Fibroblast of lung (primary cell): Measurements from ENCODE around the gene OR2A2. TPM values are rescaled to one million over a fixed set of nuclear protein-coding genes. Genes with fewer than 3 reads are reported as not detected.

Experiments used
- DNase-seq, 2 donors: peaks; one replicate each; pipeline versions ENCODE4 v3.0.0 to v3.0.0-alpha.2; 2010; ENCODE audit warnings: low read depth in 2 of 2
- H2AFZ ChIP-seq: 2 replicates; pipeline ENCODE4 v1.5.1; 2012; ENCODE audit warnings: low read length, control low read depth, inconsistent platforms
- H3K27ac ChIP-seq: 2 replicates; pipeline ENCODE4 v1.5.1; 2011; ENCODE audit warnings: low read length, control low read depth; ENCODE audit not compliant: insufficient read depth
- H3K27me3 ChIP-seq: 2 replicates; pipeline ENCODE4 v1.5.1; 2011; ENCODE audit warnings: mild to moderate bottlenecking, low read length; ENCODE audit not compliant: control insufficient read depth, insufficient read depth
- H3K36me3 ChIP-seq: 2 replicates; pipeline ENCODE4 v1.5.1; 2011; ENCODE audit warnings: low read length; ENCODE audit not compliant: control insufficient read depth, insufficient read depth
- H3K4me1 ChIP-seq: 2 replicates; pipeline ENCODE4 v1.5.1; 2011; ENCODE audit warnings: low read length; ENCODE audit not compliant: control insufficient read depth, insufficient read depth; ENCODE audit errors: extremely low read depth
- H3K4me2 ChIP-seq: 2 replicates; pipeline ENCODE4 v1.5.1; 2011; ENCODE audit warnings: low read length, control low read depth; ENCODE audit not compliant: insufficient read depth; ENCODE audit errors: extremely low read depth
- H3K4me3 ChIP-seq, 4 experiments: fragments of 200-600 bp in 1 of 4; sonication (generic) in 1 of 4; replicated peaks in 1 of 4; 2 replicates each; pipeline ENCODE4 v1.5.1; 2011 to 2016; ENCODE audit warnings: low read length in 4 of 4, low read depth in 3 of 4, mild to moderate bottlenecking in 3 of 4, control low read depth in 2 of 4, inconsistent platforms in 1 of 4, mixed read lengths in 1 of 4; ENCODE audit not compliant: insufficient read depth in 1 of 4; ENCODE audit errors: control extremely low read depth in 1 of 4
- H3K79me2 ChIP-seq: 2 replicates; pipeline ENCODE4 v1.5.1; 2012; ENCODE audit warnings: mild to moderate bottlenecking, low read length, inconsistent platforms; ENCODE audit not compliant: control insufficient read depth, insufficient read depth
- H3K9ac ChIP-seq: 2 replicates; pipeline ENCODE4 v1.5.1; 2011; ENCODE audit warnings: mild to moderate bottlenecking, low read length, control low read depth; ENCODE audit not compliant: insufficient read depth
- H3K9me3 ChIP-seq: 2 replicates; pipeline ENCODE4 v1.5.1; 2012; ENCODE audit warnings: low read depth, low read length; ENCODE audit not compliant: control insufficient read depth, insufficient read depth
- H4K20me1 ChIP-seq: 2 replicates; pipeline ENCODE4 v1.5.1; 2011; ENCODE audit warnings: low read length; ENCODE audit not compliant: control insufficient read depth, insufficient read depth; ENCODE audit errors: extremely low read depth
- CTCF ChIP-seq, 2 donors: IDR thresholded peaks in 1 of 2; conservative IDR thresholded peaks in 1 of 2; 1 replicate in 1 of 2; 2 replicates in 1 of 2; pipeline ENCODE4 v1.5.1; 2011 to 2012; ENCODE audit warnings: low read length in 2 of 2, control low read depth in 1 of 2, inconsistent platforms in 1 of 2, low read depth in 1 of 2, mild to moderate bottlenecking in 1 of 2
- EZH2 ChIP-seq: IDR thresholded peaks from 2 replicates; pipeline ENCODE4 v1.5.1; 2012; ENCODE audit warnings: low read length, control low read depth, mild to moderate bottlenecking; ENCODE audit errors: missing control alignments
- polyA plus RNA-seq, 2 donors: library from polyadenylated mRNA; depleted of rRNA in 1 of 2; stranded (reverse) in 1 of 2; unstranded in 1 of 2; fragments of >200 nt; gene quantifications; 2 replicates each; pipeline ENCODE4 v1.2.1, GENCODE V29; 2011 to 2012; ENCODE audit warnings: missing spikeins in 1 of 2
- total RNA-seq: library from RNA; depleted of rRNA; stranded (reverse); fragments of >200 nt; gene quantifications from 2 replicates; pipeline ENCODE4 v1.2.1, GENCODE V29; 2014

Gene OR2A2
- total and polyA plus RNA-seq, 2 donors (not counting 1 experiment from before 2014, with no cell fraction given), result not detected

GRCh38 chr7:144086730-144087129, 22.7 kb upstream of the OR2A2 start:
- H4K20me1 ChIP-seq, result no peaks in the 10 kb centered on the region
- H3K79me2 ChIP-seq, result no peaks in the 10 kb centered on the region
- no peak overlapping the region for H3K4me2 ChIP-seq
- TF ChIP-seq EZH2, result no peak
- TF ChIP-seq CTCF (conservative IDR thresholded peaks at IDR 0.05 in 1 of 2, IDR thresholded peaks at IDR 0.05 in 1 of 2; ENCODE audit: low read depth in 1 of 2, low read length in 2 of 2), result no peak
- H3K4me1 ChIP-seq, result no peaks in the 10 kb centered on the region
- H3K9ac ChIP-seq, result no peak overlapping the region
- H3K27ac ChIP-seq, result no peak overlapping the region
- H3K9me3 ChIP-seq, result no peaks in the 10 kb centered on the region
- H3K27me3 ChIP-seq, result no peaks in the 10 kb centered on the region
- DNase-seq, result no peak
- no peak overlapping the region for H2AFZ ChIP-seq
- no peak overlapping the region for H3K4me3 ChIP-seq
- no peaks in the 10 kb centered on the region for H3K36me3 ChIP-seq

GRCh38 chr7:144087230-144087629, 22.2 kb upstream of the OR2A2 start:
- TF ChIP-seq EZH2 (no peak), CTCF (conservative IDR thresholded peaks at IDR 0.05 in 1 of 2, IDR thresholded peaks at IDR 0.05 in 1 of 2; ENCODE audit: low read depth in 1 of 2, low read length in 2 of 2) (no peak)
- H4K20me1 ChIP-seq, result no peaks in the 10 kb centered on the region
- no peaks in the 10 kb centered on the region for H3K9me3 ChIP-seq
- no peak overlapping the region for H3K27ac ChIP-seq
- DNase-seq, result no peak
- no peaks in the 10 kb centered on the region for H3K79me2 ChIP-seq
- H3K9ac ChIP-seq, result no peak overlapping the region
- H3K4me3 ChIP-seq, result no peak overlapping the region
- H3K27me3 ChIP-seq, result no peaks in the 10 kb centered on the region
- H3K4me1 ChIP-seq, result no peaks in the 10 kb centered on the region
- no peak overlapping the region for H3K4me2 ChIP-seq
- no peaks in the 10 kb centered on the region for H3K36me3 ChIP-seq
- H2AFZ ChIP-seq, result no peak overlapping the region

GRCh38 chr7:144090667-144091066, 18.7 kb upstream of the OR2A2 start:
- no peak for DNase-seq
- TF ChIP-seq CTCF (conservative IDR thresholded peaks at IDR 0.05 in 1 of 2, IDR thresholded peaks at IDR 0.05 in 1 of 2; ENCODE audit: low read depth in 1 of 2, low read length in 2 of 2), result no peak
- Histone ChIP-seq H2AFZ (no peak overlapping the region), H3K4me2 (no peak overlapping the region), H3K9me3 (no peaks in the 10 kb centered on the region), H3K27me3 (no peaks in the 10 kb centered on the region), H3K79me2 (no peaks in the 10 kb centered on the region), H3K4me1 (no peaks in the 10 kb centered on the region), H4K20me1 (no peaks in the 10 kb centered on the region), H3K27ac (no peak overlapping the region), H3K36me3 (no peaks in the 10 kb centered on the region), H3K9ac (no peak overlapping the region), H3K4me3 (no peak overlapping the region)
